GM13976 (cell line): ENCODE results near the gene MRTFA.

Experiments used
- DNase-seq: peaks from one replicate; pipeline ENCODE4 v3.0.0; 2012; ENCODE audit warnings: low spot score
- CTCF ChIP-seq: IDR thresholded peaks from 2 replicates; pipeline ENCODE4 v1.5.1; 2012; ENCODE audit warnings: borderline replicate concordance, mild to moderate bottlenecking; ENCODE audit not compliant: insufficient read depth; ENCODE audit errors: extremely low read depth, missing control alignments, control extremely low read depth
- in situ Hi-C: fragments of 300-500 bp; cut with MboI; formaldehyde crosslinking; loops from one replicate; pipeline ENCODE4 v1.12.0; 2022; ENCODE audit warnings: low sequenced_read_pairs, mixed read lengths, inconsistent platforms; ENCODE audit not compliant: unreplicated experiment

MRTFA gene

GRCh38 chr22:40414838-40415505 lies 221.5 kb downstream of the MRTFA start:
- TF ChIP-seq CTCF, result no peak
- in situ Hi-C loops, result no loop called here
- DNase-seq, result peak; percentile 57

DNA sequence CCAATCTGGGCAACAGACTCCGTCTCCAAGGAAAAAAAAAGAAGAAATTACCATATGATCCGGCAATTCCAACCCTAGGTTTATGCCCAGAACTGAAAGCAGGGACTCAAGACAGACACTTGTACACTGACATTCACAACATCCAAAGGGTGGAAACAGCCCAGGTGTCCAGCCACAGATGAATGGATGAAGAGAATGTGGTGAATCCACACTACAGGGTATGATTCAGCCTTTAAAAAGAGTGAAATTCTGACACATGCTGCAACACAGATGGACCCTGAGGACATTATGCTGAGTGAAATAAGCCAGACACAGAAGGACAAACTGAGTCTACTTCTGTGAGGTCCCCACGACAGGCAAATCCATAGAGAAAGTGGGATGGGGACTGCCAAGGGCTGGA lies 222.2 kb downstream of the MRTFA start:
- in situ Hi-C loops, result no loop called here
- no peak for DNase-seq
- TF ChIP-seq CTCF, result no peak

DNA sequence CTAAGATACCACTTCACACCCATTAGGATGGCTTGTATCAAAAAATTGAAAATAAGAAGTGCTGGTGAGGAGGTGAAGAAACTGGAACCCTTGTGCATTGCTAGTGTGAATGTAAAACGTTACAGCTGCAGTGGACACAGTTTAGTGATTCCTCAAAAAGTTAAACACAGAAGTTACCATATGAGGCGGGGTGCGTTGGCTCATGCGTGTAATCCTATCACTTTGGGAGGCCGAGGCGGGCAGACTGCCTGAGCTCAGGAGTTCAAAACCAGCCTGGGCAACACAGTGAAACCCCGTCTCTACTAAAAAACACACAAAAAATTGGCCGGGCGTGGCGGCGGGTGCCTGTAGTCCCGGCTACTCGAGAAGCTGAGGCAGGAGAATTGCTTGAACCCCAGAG lies 222.6 kb downstream of the MRTFA start:
- no peak for DNase-seq
- TF ChIP-seq CTCF, result no peak
- in situ Hi-C loops, result no loop called here

DNA sequence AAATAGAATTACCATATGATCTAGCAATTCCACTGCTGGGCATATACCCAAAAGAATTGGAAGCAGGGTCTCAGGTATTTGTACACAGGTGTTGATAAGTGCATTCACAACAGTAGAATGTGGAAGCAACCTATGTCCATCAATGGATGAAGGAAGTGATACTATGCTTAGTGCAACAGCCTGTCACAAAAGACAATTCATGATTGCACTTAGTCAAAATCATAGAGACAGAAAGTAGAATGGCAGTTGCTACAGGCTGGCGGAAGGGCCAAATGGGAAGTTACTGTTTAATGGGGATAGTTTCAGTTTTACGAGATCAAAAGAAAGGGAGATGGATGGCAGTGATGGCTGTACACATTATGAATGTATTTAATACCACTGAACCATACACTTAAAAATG lies 224.1 kb downstream of the MRTFA start:
- DNase-seq, result peak; percentile 75
- in situ Hi-C loops, result no loop called here
- no peak for TF ChIP-seq CTCF

- TF ChIP-seq CTCF, result no peak
- no peak for DNase-seq
- in situ Hi-C loops, result no loop called here
Observed at GRCh38 chr22:40411506-40411861, 225.0 kb downstream of the MRTFA start.

DNA sequence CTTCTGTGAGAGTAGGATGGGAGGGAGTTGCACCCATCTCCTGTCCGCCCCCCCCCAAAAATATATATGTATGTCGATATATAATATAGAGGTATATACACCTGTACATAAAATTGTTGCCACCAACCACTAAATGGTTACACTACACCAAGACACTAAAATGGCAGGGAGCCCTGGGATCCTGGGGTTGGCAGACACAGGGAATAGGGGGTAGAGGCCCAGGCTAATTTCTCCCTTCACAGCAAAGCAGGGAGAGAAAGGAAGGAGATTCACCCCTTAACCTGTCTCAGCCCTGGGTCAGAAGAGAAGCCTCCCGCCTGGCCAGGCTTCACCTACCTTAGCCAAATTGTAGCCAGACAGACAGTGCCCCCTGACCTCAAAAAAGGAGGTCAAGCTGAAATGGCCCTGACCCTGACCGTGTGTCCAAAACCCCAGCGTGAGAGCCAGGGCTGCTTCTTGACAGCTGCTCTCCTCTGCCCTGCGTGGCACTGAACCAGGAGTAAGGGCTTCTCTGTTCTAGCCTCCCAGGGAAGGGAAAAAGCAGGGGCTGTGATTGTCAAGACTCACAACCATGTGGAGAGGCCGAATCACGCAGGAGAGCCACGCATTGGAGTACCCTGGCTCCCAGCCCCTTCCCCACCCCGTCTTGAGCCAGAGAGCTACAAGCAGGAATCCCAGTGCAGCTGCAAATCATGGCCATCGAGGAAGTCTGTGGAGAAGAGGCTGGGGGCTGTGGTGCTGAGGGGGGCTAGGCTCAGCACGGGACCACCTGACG lies 225.6 kb downstream of the MRTFA start:
- no peak for TF ChIP-seq CTCF
- in situ Hi-C loops, result no loop called here
- no peak for DNase-seq
